Endothelial cell of umbilical vein (primary cell): Measurements from ENCODE around the gene C1orf94. TPM values are rescaled to one million over a fixed set of nuclear protein-coding genes. Genes with fewer than 3 reads are reported as not detected.

Experiments used
- BruUV-seq: library from RNA; stranded (reverse); fragments of 400-500 nt; replicated peaks from 2 replicates; lab custom pipeline; 2021; lab: Mats Ljungman, UMichigan
- CTCF ChIA-PET: fragments of 300-600, 350-600 bp; sonication (Branson Sonifier 250); formaldehyde crosslinking; loops from one replicate; lab custom pipeline; 2021; ENCODE audit warnings: antibody characterized with exemption, inconsistent platforms; lab: Charles Lee
- POLR2A ChIA-PET: fragments of 300-600, 350-600 bp; sonication (Branson Sonifier 250); formaldehyde crosslinking; loops from one replicate; lab custom pipeline; 2021; ENCODE audit warnings: antibody characterized with exemption, inconsistent platforms; lab: Charles Lee
- DNase-seq: peaks from one replicate; pipeline ENCODE4 v3.0.0-alpha.2; 2011; ENCODE audit warnings: low read depth, low spot score
- FAIRE-seq: peaks from 2 replicates; lab custom pipeline; 2011; peaks lifted over from hg19 to GRCh38; lab: Jason Lieb, UNC
- H2AFZ ChIP-seq: 2 replicates; pipeline ENCODE4 v1.6.0; 2012; ENCODE audit warnings: low read depth, low read length, control low read depth, inconsistent platforms
- H3K27ac ChIP-seq: 2 replicates; pipeline ENCODE4 v1.5.1; 2011; ENCODE audit warnings: low read depth, mild to moderate bottlenecking, control low read depth, low read length, moderate library complexity; ENCODE audit not compliant: insufficient read depth
- H3K27me3 ChIP-seq, 2 experiments: 2 replicates each; pipeline versions ENCODE4 v1.6.0 to v1.6.1; 2011; ENCODE audit warnings: low read length in 2 of 2, mixed read lengths in 1 of 2; ENCODE audit not compliant: control insufficient read depth in 2 of 2, insufficient read depth in 2 of 2
- H3K36me3 ChIP-seq, 2 experiments: 2 replicates in 1 of 2; 3 replicates in 1 of 2; pipeline ENCODE4 v1.5.1; 2011; ENCODE audit warnings: low read length in 2 of 2, mild to moderate bottlenecking in 1 of 2, moderate library complexity in 1 of 2; ENCODE audit not compliant: control insufficient read depth in 2 of 2, insufficient read depth in 2 of 2; ENCODE audit errors: extremely low read depth in 1 of 2
- H3K4me1 ChIP-seq: 3 replicates; pipeline ENCODE4 v1.5.1; 2011; ENCODE audit warnings: mild to moderate bottlenecking, low read length; ENCODE audit not compliant: control insufficient read depth, insufficient read depth; ENCODE audit errors: extremely low read depth
- H3K4me2 ChIP-seq: 2 replicates; pipeline ENCODE4 v1.6.1; 2011; ENCODE audit warnings: low read length, control low read depth, mixed read lengths; ENCODE audit not compliant: insufficient read depth
- H3K4me3 ChIP-seq, 3 experiments: fragments of 200-600 bp in 1 of 3; sonication (generic), shearing (Covaris generic) in 1 of 3; replicated peaks in 1 of 3; 2 replicates each; pipeline ENCODE4 v1.5.1; 2011 to 2016; ENCODE audit warnings: control low read depth in 3 of 3, low read length in 3 of 3, mild to moderate bottlenecking in 2 of 3, inconsistent platforms in 1 of 3, low read depth in 1 of 3, moderate library complexity in 1 of 3; ENCODE audit not compliant: insufficient read depth in 1 of 3
- H3K79me2 ChIP-seq: 2 replicates; pipeline ENCODE4 v1.6.0; 2012; ENCODE audit warnings: low read length, inconsistent platforms; ENCODE audit not compliant: control insufficient read depth, insufficient read depth
- H3K9ac ChIP-seq: replicated peaks from 2 replicates; pipeline ENCODE3; 2011; ENCODE audit warnings: low read length, control low read depth; ENCODE audit not compliant: insufficient read depth; ENCODE audit errors: extremely low read depth
- H3K9me1 ChIP-seq: replicated peaks from 3 replicates; pipeline ENCODE4 v1.6.0; 2011; ENCODE audit warnings: mild to moderate bottlenecking, low read length; ENCODE audit not compliant: control insufficient read depth, insufficient read depth; ENCODE audit errors: extremely low read depth
- H3K9me3 ChIP-seq: replicated peaks from 2 replicates; pipeline ENCODE4 v1.5.1; 2012; ENCODE audit warnings: low read length, inconsistent platforms; ENCODE audit not compliant: control insufficient read depth, insufficient read depth
- H4K20me1 ChIP-seq: replicated peaks from 2 replicates; pipeline ENCODE3; 2011; ENCODE audit warnings: mild to moderate bottlenecking, low read length; ENCODE audit not compliant: control insufficient read depth, insufficient read depth; ENCODE audit errors: extremely low read depth
- CTCF ChIP-seq, 2 donors: IDR thresholded peaks; 1 replicate in 1 of 2; 2 replicates in 1 of 2; pipeline ENCODE4 v1.5.1; 2011; ENCODE audit warnings: low read length in 2 of 2, mild to moderate bottlenecking in 2 of 2, moderate library complexity in 2 of 2, control low read depth in 1 of 2, inconsistent platforms in 1 of 2, low read depth in 1 of 2; ENCODE audit not compliant: insufficient read depth in 1 of 2; ENCODE audit errors: extremely low read depth in 1 of 2
- EZH2 ChIP-seq: IDR thresholded peaks from 2 replicates; pipeline ENCODE4 v1.6.1; 2012; ENCODE audit warnings: borderline replicate concordance, low read depth, mild to moderate bottlenecking, moderate library complexity, low read length, inconsistent platforms; ENCODE audit not compliant: severe bottlenecking
- FOS ChIP-seq: IDR thresholded peaks from 2 replicates; pipeline ENCODE4 v1.6.1; 2011; ENCODE audit warnings: mild to moderate bottlenecking, low read length, moderate library complexity, borderline replicate concordance; ENCODE audit not compliant: insufficient read depth
- JUN ChIP-seq: IDR thresholded peaks from 2 replicates; pipeline ENCODE4 v1.6.1; 2011; ENCODE audit warnings: borderline replicate concordance, low read depth; ENCODE audit not compliant: insufficient read length, insufficient read depth
- MAX ChIP-seq: IDR thresholded peaks from 2 replicates; pipeline ENCODE4 v1.6.1; 2011; ENCODE audit not compliant: insufficient read depth, insufficient read length
- MYC ChIP-seq: IDR thresholded peaks from one replicate; pipeline ENCODE4 v1.6.1; 2011; ENCODE audit warnings: mild to moderate bottlenecking, low read depth, low read length
- POLR2A ChIP-seq: IDR thresholded peaks from 2 replicates; pipeline ENCODE4 v1.6.1; 2012; ENCODE audit warnings: low read depth, mild to moderate bottlenecking, control low read depth, low read length
- POLR2AphosphoS5 ChIP-seq: IDR thresholded peaks from 2 replicates; pipeline ENCODE4 v1.6.1; 2012; ENCODE audit warnings: low read depth, mild to moderate bottlenecking, control low read depth, low read length, moderate library complexity; ENCODE audit not compliant: insufficient read depth
- dilution Hi-C: fragments of 300-500 bp; cut with MboI; formaldehyde crosslinking; loops from one replicate; pipeline ENCODE4 v1.15.0; 2019; ENCODE audit warnings: low sequenced_read_pairs; ENCODE audit not compliant: extremely low pct_ligation_motif_present
- intact Hi-C: fragments of 100-400 bp; cut with micrococcal nuclease; formaldehyde crosslinking; loops from one replicate; pipeline ENCODE4 v1.10.0; 2022
- polyA plus RNA-seq, 4 experiments: library from polyadenylated mRNA; depleted of rRNA in 3 of 4; stranded (reverse) in 3 of 4; unstranded in 1 of 4; fragments of >200 nt; gene quantifications; 2 replicates each; pipeline versions ENCODE4 v1.2.1 to v1.2.3, GENCODE V29; 2011 to 2012; ENCODE audit warnings: missing spikeins in 1 of 4
- total RNA-seq: library from RNA; stranded (reverse); gene quantifications from 2 replicates; pipeline ENCODE4 v1.2.3, GENCODE V29; 2021

Gene C1orf94
- total and polyA plus RNA-seq, 2 donors (not counting 3 experiments of a cell fraction or from before 2014, with no cell fraction given) = not detected

- Histone ChIP-seq H3K36me3 (no peaks in the 10 kb centered on the region), H3K4me1 (no peaks in the 10 kb centered on the region), H4K20me1 (no peaks in the 10 kb centered on the region), H3K9ac (no peak overlapping the region), H3K4me3 (no peak overlapping the region), H3K9me1 (no peaks in the 10 kb centered on the region), H3K27me3 (no peaks in the 10 kb centered on the region), H2AFZ (no peak overlapping the region), H3K79me2 (no peaks in the 10 kb centered on the region), H3K4me2 (no peak overlapping the region), H3K9me3 (peaks cover 2% of the 10 kb centered on the region), H3K27ac (no peak overlapping the region)
- no peak for TF ChIP-seq POLR2AphosphoS5
- TF ChIP-seq MAX = no peak
- no peak for TF ChIP-seq POLR2A
- no peak for TF ChIP-seq EZH2
- no peak for TF ChIP-seq FOS
- no peak for TF ChIP-seq JUN
- no peak for TF ChIP-seq MYC
- FAIRE-seq (no peak), DNase-seq (no peak)
- intact Hi-C loops = no loop called here
- POLR2A ChIA-PET = no interaction called here
- CTCF ChIA-PET = no interaction called here
- dilution Hi-C loops = no loop called here
- BruUV-seq = no TSS peak
Observed at GRCh38 chr1:34213956-34214355, 37.2 kb downstream of the C1orf94 start.

GRCh38 chr1:34231441-34231840, 54.7 kb downstream of the C1orf94 start:
- Histone ChIP-seq H3K4me1 (no peaks in the 10 kb centered on the region), H3K9me1 (no peaks in the 10 kb centered on the region), H4K20me1 (no peaks in the 10 kb centered on the region), H3K4me3 (no peak overlapping the region), H3K9me3 (no peaks in the 10 kb centered on the region), H3K4me2 (no peak overlapping the region), H3K9ac (no peak overlapping the region), H2AFZ (no peak overlapping the region), H3K79me2 (no peaks in the 10 kb centered on the region), H3K36me3 (no peaks in the 10 kb centered on the region), H3K27ac (no peak overlapping the region), H3K27me3 (no peaks in the 10 kb centered on the region)
- FAIRE-seq = no peak
- POLR2A ChIA-PET = no interaction called here
- DNase-seq = no peak
- dilution Hi-C loops = no loop called here
- BruUV-seq = no TSS peak
- TF ChIP-seq MAX (no peak), EZH2 (no peak), POLR2A (no peak), CTCF (IDR thresholded peaks at IDR 0.05; ENCODE audit: extremely low read depth in 1 of 2, insufficient read depth in 1 of 2, low read depth in 1 of 2, low read length in 2 of 2) (no peak), FOS (no peak), JUN (no peak)
- intact Hi-C loops = no loop called here
- CTCF ChIA-PET = no interaction called here
